GM23338 (cell line): Measurements from ENCODE around the gene S100PBP.

ENCODE experiments used
- CTCF ChIP-seq, 2 experiments: fragments of 200-600 bp in 1 of 2; sonication (generic) in 1 of 2; conservative IDR thresholded peaks; 2 replicates each; pipeline versions ENCODE4 v1.5.1 to v1.6.1; 2016 to 2017; ENCODE audit warnings: antibody characterized with exemption in 2 of 2, low read depth in 2 of 2, mild to moderate bottlenecking in 2 of 2, moderate library complexity in 1 of 2
- EZH2 ChIP-seq: fragments of 200-600 bp; sonication (generic); IDR thresholded peaks from one replicate; pipeline ENCODE4 v1.8.0; 2017; ENCODE audit warnings: antibody characterized with exemption, mild to moderate bottlenecking, low read depth; ENCODE audit not compliant: unreplicated experiment
- NANOG ChIP-seq: IDR thresholded peaks from 2 replicates; pipeline ENCODE4 v1.6.1; 2016; ENCODE audit warnings: antibody characterized with exemption, borderline replicate concordance
- POLR2AphosphoS5 ChIP-seq: IDR thresholded peaks from 2 replicates; pipeline ENCODE4 v1.6.1; 2016; ENCODE audit warnings: antibody characterized with exemption, low read depth
- REST ChIP-seq: IDR thresholded peaks from one replicate; pipeline ENCODE4 v1.6.1; 2018; ENCODE audit warnings: antibody characterized with exemption; ENCODE audit not compliant: unreplicated experiment

- TF ChIP-seq POLR2AphosphoS5: no peak
- no peak for TF ChIP-seq EZH2
- TF ChIP-seq CTCF (conservative IDR thresholded peaks at IDR 0.05; ENCODE audit: low read depth in 2 of 2): no peak
- no peak for TF ChIP-seq NANOG
- TF ChIP-seq REST: no peak
Observed at GRCh38 chr1:32810358-32810757, 7.1 kb upstream of the S100PBP start.
